Cardiac septum (tissue), 1 donor: ENCODE results near the gene PYGB. TPM values are rescaled to one million over a fixed set of nuclear protein-coding genes. Genes with fewer than 3 reads are reported as not detected.

Experiments
- DNase-seq: peaks from one replicate; pipeline ENCODE4 v3.0.0-alpha.2; 2020; ENCODE audit warnings: low spot score
- intact Hi-C: fragments of 100-400 bp; cut with DNase I; formaldehyde crosslinking; loops from one replicate; pipeline ENCODE4 v1.14.0; 2022
- total RNA-seq: library from RNA; stranded (reverse); fragmentation: NEBNext Ultra II Directional; extraction: Animal tissue kit (Norgen Biotek cat#: 25700); gene quantifications from one replicate; pipeline ENCODE4 v1.2.1, GENCODE V29; 2021
- donor health status: DM: no; HTN: no; CAD: no.

The PYGB gene
- total RNA-seq, 1 donor from 2014 or later = 386 TPM

- intact Hi-C loops = no loop called here
- peak; percentile 66 for DNase-seq
Measured at GRCh38 chr20:25275813-25276532, 28.1 kb downstream of the PYGB start.

DNA sequence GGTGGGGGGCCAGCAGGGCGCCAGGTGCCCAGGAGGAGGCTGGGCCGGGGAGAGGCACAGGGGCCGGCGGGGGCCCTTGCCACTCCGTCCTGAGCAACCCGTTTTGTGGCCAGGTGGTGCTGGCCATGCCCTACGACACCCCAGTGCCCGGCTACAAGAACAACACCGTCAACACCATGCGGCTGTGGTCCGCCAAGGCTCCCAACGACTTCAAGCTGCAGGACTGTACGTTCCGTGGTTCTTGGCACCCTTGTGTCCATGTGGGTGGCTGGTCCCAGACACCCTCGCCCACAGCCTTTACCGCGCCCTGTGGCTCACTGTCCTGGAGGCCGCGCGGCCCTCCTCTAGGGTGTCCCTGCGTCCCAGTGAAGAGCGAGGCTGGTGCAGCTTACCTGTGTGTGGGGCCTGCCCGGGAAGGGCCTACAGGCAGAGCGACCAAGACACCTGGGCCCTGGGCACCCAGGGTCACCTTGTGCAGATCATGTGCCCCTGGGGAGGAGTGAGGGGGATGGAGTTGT is 28.7 kb downstream of the PYGB start:
- intact Hi-C loops = no loop called here
- DNase-seq = peak; percentile 74

- DNase-seq = peak; percentile 79
- intact Hi-C loops = no loop called here
Measured at GRCh38 chr20:25277051-25277801, 29.3 kb downstream of the PYGB start.

DNA sequence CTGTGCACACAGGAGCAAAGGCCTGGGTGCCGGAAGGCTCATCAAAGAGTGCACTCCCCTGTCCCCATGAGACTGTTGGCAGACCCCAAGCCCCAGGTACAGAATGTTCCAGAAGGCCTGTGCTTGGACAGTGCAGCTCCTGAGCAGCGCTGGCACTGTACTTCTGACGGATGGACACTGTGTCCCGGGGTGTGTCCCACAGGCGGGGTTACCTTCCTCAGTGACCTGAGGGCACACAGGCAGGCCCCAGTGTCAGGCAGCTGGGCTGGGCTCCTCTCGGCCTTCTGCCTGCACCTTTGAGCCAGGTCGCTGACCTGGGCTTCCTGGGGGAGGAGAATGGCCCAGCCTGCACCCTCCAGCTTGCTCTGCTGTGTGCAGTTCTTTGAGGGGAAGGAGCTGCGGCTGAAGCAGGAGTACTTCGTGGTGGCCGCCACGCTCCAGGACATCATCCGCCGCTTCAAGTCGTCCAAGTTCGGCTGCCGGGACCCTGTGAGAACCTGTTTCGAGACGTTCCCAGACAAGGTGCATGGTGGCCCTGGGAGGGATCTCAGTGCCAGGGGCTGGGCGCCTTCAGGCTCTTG is 30.1 kb downstream of the PYGB start:
- peak; percentile 67 for DNase-seq
- intact Hi-C loops = no loop called here

GRCh38 chr20:25278636-25279361 is 30.9 kb downstream of the PYGB start:
- DNase-seq = peak; percentile 70
- intact Hi-C loops = no loop called here

- no peak for DNase-seq
Measured at GRCh38 chr20:25279403-25279802, 31.5 kb downstream of the PYGB start.

DNA sequence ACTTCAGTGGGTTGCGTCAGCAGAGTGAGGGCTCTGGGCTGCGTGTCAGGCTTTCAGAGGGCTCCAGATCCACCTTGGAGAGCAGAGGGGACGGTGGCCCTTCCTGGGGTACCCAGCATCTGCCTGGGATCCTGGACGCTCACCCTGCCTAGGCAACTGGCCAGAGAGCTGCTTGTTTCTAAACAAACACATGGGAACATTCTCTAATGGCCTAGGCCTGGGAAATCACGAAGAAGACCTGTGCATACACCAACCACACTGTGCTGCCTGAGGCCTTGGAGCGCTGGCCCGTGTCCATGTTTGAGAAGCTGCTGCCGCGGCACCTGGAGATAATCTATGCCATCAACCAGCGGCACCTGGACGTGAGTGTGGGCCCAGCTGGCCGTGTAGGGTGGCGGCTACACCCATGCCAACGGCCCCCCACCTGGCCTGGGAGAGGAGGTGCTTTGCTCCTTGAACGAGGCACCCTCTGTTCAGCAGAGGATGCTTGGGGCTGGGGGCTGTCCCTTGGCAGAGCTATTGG is 32.2 kb downstream of the PYGB start:
- DNase-seq = peak; percentile 71
- intact Hi-C loops = no loop called here

More at GRCh38 chr20:25279403-25279802, 31.5 kb downstream of the PYGB start:
- intact Hi-C loops = no loop called here

DNA sequence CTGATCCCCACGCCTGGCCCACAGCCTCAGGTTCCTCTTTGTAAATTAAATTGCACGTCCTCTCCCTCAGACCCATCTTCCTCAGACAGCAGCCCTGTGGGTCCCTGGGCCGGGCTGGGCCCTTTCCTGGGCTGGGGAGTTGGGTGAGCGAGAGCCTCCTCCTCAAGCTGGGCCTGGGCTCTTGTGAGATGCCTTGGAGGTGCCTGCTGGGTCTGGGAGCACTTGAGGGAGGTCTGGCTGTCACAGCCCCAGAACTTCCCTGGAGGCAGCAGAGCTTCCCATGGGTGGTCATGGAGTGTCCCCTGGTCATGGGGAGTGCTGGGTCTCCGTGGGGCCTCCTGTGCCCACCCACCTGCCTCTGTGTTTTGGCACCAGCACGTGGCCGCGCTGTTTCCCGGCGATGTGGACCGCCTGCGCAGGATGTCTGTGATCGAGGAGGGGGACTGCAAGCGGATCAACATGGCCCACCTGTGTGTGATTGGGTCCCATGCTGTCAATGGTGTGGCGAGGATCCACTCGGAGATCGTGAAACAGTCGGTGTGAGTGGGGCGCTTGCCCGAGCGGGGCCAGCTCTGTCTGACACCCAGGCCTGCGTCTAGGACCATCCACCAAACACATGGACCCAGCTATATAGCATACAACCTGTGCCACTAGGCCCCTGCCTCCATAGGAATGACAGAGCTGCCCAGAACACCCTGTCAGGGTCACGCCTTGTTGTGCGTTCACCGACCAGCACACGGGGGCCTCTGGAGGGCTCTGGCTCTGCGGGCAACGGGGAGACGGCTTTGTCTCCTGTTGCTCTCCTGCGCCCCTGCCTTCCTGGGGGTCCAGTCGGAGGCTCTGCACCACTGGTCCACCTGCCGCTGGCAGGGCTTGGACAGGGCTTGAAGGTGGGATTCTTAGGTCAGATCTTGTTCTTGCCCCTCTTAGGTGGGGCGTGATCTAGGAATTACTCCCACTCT is 33.0 kb downstream of the PYGB start:
- DNase-seq = peak; percentile 65
- intact Hi-C loops = no loop called here

DNA sequence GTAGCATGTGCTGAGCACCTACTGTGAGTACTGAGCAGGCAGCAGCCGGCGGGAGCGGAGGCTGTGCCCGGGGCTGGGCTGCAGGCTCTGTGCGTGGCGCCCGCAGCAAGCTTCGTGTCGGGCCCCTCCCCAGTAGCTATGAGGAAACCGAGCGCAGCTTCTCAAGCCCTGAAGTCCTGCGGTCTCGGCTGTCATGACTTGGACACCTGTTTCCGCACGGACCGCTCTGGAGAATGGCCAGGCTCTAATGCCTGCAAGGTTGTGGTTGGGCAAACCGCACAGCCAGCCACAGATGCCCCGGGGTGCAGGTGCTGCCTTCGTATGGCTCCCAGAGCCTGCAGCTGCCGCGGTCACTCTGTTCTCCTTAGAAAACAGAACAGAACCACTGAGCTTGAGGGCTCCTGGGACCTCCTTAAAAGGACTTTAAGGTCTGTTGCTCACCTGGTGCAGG is 33.7 kb downstream of the PYGB start:
- intact Hi-C loops = no loop called here
- DNase-seq = peak; percentile 53

DNA sequence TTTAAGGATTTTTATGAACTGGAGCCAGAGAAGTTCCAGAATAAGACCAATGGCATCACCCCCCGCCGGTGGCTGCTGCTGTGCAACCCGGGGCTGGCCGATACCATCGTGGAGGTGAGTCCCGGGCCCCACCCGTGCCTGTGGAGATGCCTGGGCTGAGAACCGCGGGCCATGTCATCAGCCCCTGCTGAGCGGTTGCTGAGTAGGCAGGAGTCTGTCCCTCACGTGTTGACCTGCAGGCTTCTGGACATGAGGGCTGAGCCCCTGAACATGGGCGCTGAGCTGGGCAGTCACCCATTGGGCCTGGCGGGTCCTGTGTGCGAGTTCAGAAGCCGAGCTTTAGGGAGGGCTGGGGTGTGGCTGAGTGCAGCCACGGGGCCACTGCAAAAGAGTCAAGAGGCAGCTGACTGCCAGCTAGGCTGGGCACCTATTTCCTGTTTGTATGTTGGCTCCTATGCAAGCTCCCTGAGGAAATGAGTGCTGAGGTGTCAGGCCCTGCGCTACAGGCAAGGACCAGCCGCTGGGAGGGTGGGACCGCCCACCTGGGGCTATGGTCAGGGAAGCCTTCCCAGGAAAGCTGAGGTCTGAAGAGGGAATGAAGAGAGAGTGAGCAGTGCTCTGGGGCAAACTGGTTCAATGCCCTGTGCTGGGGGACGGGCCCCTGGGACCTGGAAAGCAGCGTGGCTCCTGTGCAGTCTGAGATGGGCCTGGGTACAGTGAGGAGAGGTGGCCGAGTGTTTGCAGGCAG is 34.3 kb downstream of the PYGB start:
- intact Hi-C loops = no loop called here
- DNase-seq = peak; percentile 41

GRCh38 chr20:25282796-25283195 is 34.9 kb downstream of the PYGB start:
- intact Hi-C loops = no loop called here
- peak; percentile 68 for DNase-seq

- intact Hi-C loops = no loop called here
- DNase-seq = peak; percentile 75
Measured at GRCh38 chr20:25283221-25283951, 35.5 kb downstream of the PYGB start.

GRCh38 chr20:25284131-25284601 is 36.3 kb downstream of the PYGB start:
- DNase-seq = peak; percentile 68
- intact Hi-C loops = no loop called here

GRCh38 chr20:25285091-25285647 is 37.3 kb downstream of the PYGB start:
- DNase-seq = peak; percentile 71
- intact Hi-C loops = no loop called here

GRCh38 chr20:25285856-25286798 is 38.2 kb downstream of the PYGB start:
- intact Hi-C loops = no loop called here
- peak; percentile 70 for DNase-seq

DNA sequence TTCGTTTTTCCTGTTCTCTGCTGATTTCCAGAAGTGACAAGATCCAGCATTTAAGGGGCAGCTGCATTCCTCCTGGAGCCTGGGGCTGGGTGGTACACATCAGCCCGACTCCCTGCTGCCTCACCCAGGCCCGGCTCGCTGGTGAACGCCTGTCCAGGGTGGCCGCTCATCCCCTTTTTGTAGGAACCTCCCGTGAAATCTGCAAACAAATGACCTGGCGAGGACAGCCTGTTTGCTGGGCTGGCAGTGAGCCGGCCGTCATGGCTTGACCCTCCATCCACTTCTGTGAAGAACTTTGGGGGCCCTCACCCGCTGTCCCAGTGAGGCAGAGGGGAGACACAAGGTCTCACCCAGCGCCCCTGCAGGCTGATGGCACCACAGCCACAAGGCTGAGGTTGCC is 39.0 kb downstream of the PYGB start:
- no peak for DNase-seq
- intact Hi-C loops = no loop called here
